Nephron progenitor cell (in vitro differentiated cells): ENCODE results near the gene ARHGEF38.

Experiments
- DNase-seq: peaks from one replicate; pipeline ENCODE4 v3.0.0; 2021
- H3K27ac Mint-ChIP-seq: 2 replicates; pipeline ENCODE4 v1.8.0; 2021; ENCODE audit warnings: mild to moderate bottlenecking, moderate library complexity, mixed read lengths
- H3K27me3 Mint-ChIP-seq: 2 replicates; pipeline ENCODE4 v1.8.0; 2021; ENCODE audit warnings: mild to moderate bottlenecking, low read depth, mixed read lengths; ENCODE audit not compliant: poor library complexity
- H3K36me3 Mint-ChIP-seq: 2 replicates; pipeline ENCODE4 v1.8.0; 2021; ENCODE audit warnings: low read depth, mixed read lengths
- H3K4me1 Mint-ChIP-seq: 2 replicates; pipeline ENCODE4 v1.8.0; 2021; ENCODE audit warnings: mixed read lengths
- H3K4me3 Mint-ChIP-seq: 2 replicates; pipeline ENCODE4 v1.8.0; 2021; ENCODE audit warnings: mild to moderate bottlenecking, moderate library complexity, mixed read lengths
- H3K9me3 Mint-ChIP-seq: 2 replicates; pipeline ENCODE4 v1.8.0; 2021; ENCODE audit warnings: mild to moderate bottlenecking, moderate library complexity, mixed read lengths
- CTCF ChIP-seq: fragments of 200-600 bp; sonication (generic); IDR thresholded peaks from 2 replicates; pipeline ENCODE4 v1.5.0; 2021; ENCODE audit warnings: antibody characterized with exemption

Gene ARHGEF38

GRCh38 chr4:105596684-105597083 lies 44.3 kb downstream of the ARHGEF38 start:
- no peak overlapping the region for H3K4me3 Mint-ChIP-seq
- no peaks in the 10 kb centered on the region for H3K36me3 Mint-ChIP-seq
- no peak for TF ChIP-seq CTCF
- no peak for DNase-seq
- H3K9me3 Mint-ChIP-seq = no peaks in the 10 kb centered on the region
- peaks cover 4% of the 10 kb centered on the region for H3K27me3 Mint-ChIP-seq
- H3K4me1 Mint-ChIP-seq = no peaks in the 10 kb centered on the region
- H3K27ac Mint-ChIP-seq = no peak overlapping the region

GRCh38 chr4:105598052-105598451 lies 45.6 kb downstream of the ARHGEF38 start:
- Mint-ChIP-seq H3K36me3 (no peaks in the 10 kb centered on the region), H3K27me3 (peaks cover 8% of the 10 kb centered on the region)

GRCh38 chr4:105598787-105599186 lies 46.4 kb downstream of the ARHGEF38 start:
- no peak overlapping the region for H3K27ac Mint-ChIP-seq

More at GRCh38 chr4:105598052-105598451, 45.6 kb downstream of the ARHGEF38 start:
- Mint-ChIP-seq H3K9me3 (no peaks in the 10 kb centered on the region), H3K27ac (no peak overlapping the region), H3K4me1 (no peaks in the 10 kb centered on the region), H3K4me3 (no peak overlapping the region)
- DNase-seq = no peak
- TF ChIP-seq CTCF = no peak

GRCh38 chr4:105599482-105599881 lies 47.1 kb downstream of the ARHGEF38 start:
- Mint-ChIP-seq H3K4me1 (no peaks in the 10 kb centered on the region), H3K27ac (no peak overlapping the region), H3K4me3 (no peak overlapping the region), H3K27me3 (peaks cover 22% of the 10 kb centered on the region), H3K36me3 (no peaks in the 10 kb centered on the region), H3K9me3 (no peaks in the 10 kb centered on the region)
- TF ChIP-seq CTCF = no peak
- no peak for DNase-seq

More at GRCh38 chr4:105598787-105599186, 46.4 kb downstream of the ARHGEF38 start:
- TF ChIP-seq CTCF = no peak
- no peaks in the 10 kb centered on the region for H3K4me1 Mint-ChIP-seq
- no peaks in the 10 kb centered on the region for H3K36me3 Mint-ChIP-seq
- H3K9me3 Mint-ChIP-seq = no peaks in the 10 kb centered on the region
- H3K27me3 Mint-ChIP-seq = peaks cover 15% of the 10 kb centered on the region
- H3K4me3 Mint-ChIP-seq = no peak overlapping the region
- no peak for DNase-seq

GRCh38 chr4:105599932-105600655 lies 47.7 kb downstream of the ARHGEF38 start:
- Mint-ChIP-seq H3K36me3 (no peaks in the 10 kb centered on the region), H3K9me3 (no peaks in the 10 kb centered on the region)

More at GRCh38 chr4:105599932-105600655, 47.7 kb downstream of the ARHGEF38 start:
- peaks cover 23% of the 10 kb centered on the region for H3K27me3 Mint-ChIP-seq
- TF ChIP-seq CTCF = no peak
- no peaks in the 10 kb centered on the region for H3K4me1 Mint-ChIP-seq
- H3K4me3 Mint-ChIP-seq = no peak overlapping the region
- no peak overlapping the region for H3K27ac Mint-ChIP-seq
- DNase-seq = no peak
